ENCODE results near the gene SREBF1.

DNA sequence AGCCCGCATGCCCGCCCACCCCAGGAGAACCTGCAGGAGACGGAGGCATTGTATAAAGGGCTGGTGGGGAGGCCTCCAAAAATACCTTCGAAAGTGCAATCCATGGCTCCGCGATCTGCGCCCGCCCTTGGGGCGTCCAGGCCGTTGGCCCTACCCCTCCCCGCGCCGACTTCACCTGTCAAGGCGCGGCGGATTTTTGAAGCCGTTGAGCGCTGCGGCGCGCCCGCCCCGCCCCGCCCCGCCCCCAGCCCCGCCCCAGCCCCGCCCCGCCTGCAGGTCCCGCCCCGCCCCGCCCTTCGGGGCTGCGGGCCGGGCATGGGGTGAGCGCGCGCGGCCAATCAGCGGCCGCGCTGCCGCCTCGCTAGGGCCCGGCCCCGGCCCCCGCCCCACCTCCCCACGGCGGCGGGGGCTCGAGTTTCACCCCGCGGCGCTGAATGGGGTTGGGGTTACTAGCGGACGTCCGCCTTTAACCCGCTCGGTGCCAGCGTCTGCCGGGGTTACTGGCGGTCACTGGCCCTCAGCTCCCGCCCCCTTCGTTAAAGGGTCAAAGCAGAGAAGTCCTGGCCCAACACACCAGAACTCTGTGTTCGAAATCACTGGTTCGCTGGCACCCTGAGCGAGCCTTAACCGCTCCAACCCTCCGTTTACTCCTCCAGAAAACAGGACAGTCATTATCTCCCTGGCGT, 13.2 kb downstream of the SREBF1 start:
- no peak for TF ChIP-seq CTCF (conservative IDR thresholded peaks at IDR 0.05; ENCODE audit: low read length)
- TF ChIP-seq EZH2phosphoT487 (IDR thresholded peaks at IDR 0.05; ENCODE audit: borderline replicate concordance) = no peak
